ENCODE measurements around the gene DDR2.
"Not testable (repeated sequence)": the region's sequence is repeated elsewhere in the genome, so short reads cannot be mapped to it uniquely, and the experiment has no call there.

The DDR2 gene

GRCh38 chr1:162596514-162597170 lies 35.6 kb upstream of the DDR2 start:
- WGBS (ENCODE audit: insufficient coverage) = 100% methylated on average over 1 of the region's 2 CpGs
- no peaks in the 10 kb centered on the region for H3K4me1 ChIP-seq (ENCODE audit: control extremely low read depth in 1 of 4, control insufficient read depth in 4 of 4, insufficient read depth in 4 of 4, low read length in 3 of 4)
- DNase-seq = no peak
- no peaks in the 10 kb centered on the region for H3K9me3 ChIP-seq (ENCODE audit: control extremely low read depth in 1 of 5, control insufficient read depth in 4 of 5, insufficient read depth in 2 of 5, low read depth in 1 of 5, low read length in 4 of 5)
- peaks cover 6 to 34% (median 24%) of the 10 kb centered on the region in 4 experiments for H3K36me3 ChIP-seq (ENCODE audit: control insufficient read depth in 4 of 4, insufficient read depth in 4 of 4, low read length in 3 of 4)
- no peak overlapping the region for H3K27ac ChIP-seq (ENCODE audit: insufficient read depth in 1 of 2, low read depth in 1 of 2, low read length in 2 of 2, poor library complexity in 1 of 2, severe bottlenecking in 2 of 2)
- H3K4me3 ChIP-seq (ENCODE audit: control insufficient read depth in 1 of 7, extremely low read depth in 1 of 7, insufficient read depth in 4 of 7, low read depth in 2 of 7, low read length in 6 of 7) = no peak overlapping the region
- CTCF ChIA-PET = interaction anchor here (1.6 kb wide), 1 partner anchor 19 kb away, joined by 4 read pairs; no protein-coding TSS in a partner anchor
- POLR2A ChIA-PET = interaction anchor here (0.6 kb wide), 2 partner anchors 19 to 22 kb away, joined by 3 read pairs; no protein-coding TSS in a partner anchor
- H3K27me3 ChIP-seq (replicated peaks in 2 of 5; ENCODE audit: control insufficient read depth in 4 of 5, insufficient read depth in 5 of 5, low read length in 4 of 5) = no peaks in the 10 kb centered on the region

GRCh38 chr1:162599451-162599850 lies 32.8 kb upstream of the DDR2 start:
- peaks cover 2 to 29% (median 15%) of the 10 kb centered on the region in 4 experiments for H3K36me3 ChIP-seq (ENCODE audit: control insufficient read depth in 4 of 4, insufficient read depth in 4 of 4, low read length in 3 of 4)
- DNase-seq = no peak
- no peak overlapping the region for H3K27ac ChIP-seq (ENCODE audit: insufficient read depth in 1 of 2, low read depth in 1 of 2, low read length in 2 of 2, poor library complexity in 1 of 2, severe bottlenecking in 2 of 2)
- 100% methylated on average over 1 of the region's 1 CpG for WGBS (ENCODE audit: insufficient coverage)
- H3K9me3 ChIP-seq (ENCODE audit: control extremely low read depth in 1 of 5, control insufficient read depth in 4 of 5, insufficient read depth in 2 of 5, low read depth in 1 of 5, low read length in 4 of 5) = no peaks in the 10 kb centered on the region
- no peaks in the 10 kb centered on the region for H3K4me1 ChIP-seq (ENCODE audit: control extremely low read depth in 1 of 4, control insufficient read depth in 4 of 4, insufficient read depth in 4 of 4, low read length in 3 of 4)
- ChIA-PET POLR2A (no interaction called here), CTCF (interaction anchor here (1.8 kb wide), 1 partner anchor 14 kb away, joined by 6 read pairs; no protein-coding TSS in a partner anchor)
- H3K27me3 ChIP-seq (replicated peaks in 2 of 5; ENCODE audit: control insufficient read depth in 4 of 5, insufficient read depth in 5 of 5, low read length in 4 of 5) = no peaks in the 10 kb centered on the region
- no peak overlapping the region for H3K4me3 ChIP-seq (ENCODE audit: control insufficient read depth in 1 of 7, extremely low read depth in 1 of 7, insufficient read depth in 4 of 7, low read depth in 2 of 7, low read length in 6 of 7)

- WGBS (ENCODE audit: insufficient coverage) = 100% methylated on average over 1 of the region's 2 CpGs
- peaks cover 0 to 26% (median 12%) of the 10 kb centered on the region in 4 experiments for H3K36me3 ChIP-seq (ENCODE audit: control insufficient read depth in 4 of 4, insufficient read depth in 4 of 4, low read length in 3 of 4)
- CTCF ChIA-PET = interaction anchor here (2.8 kb wide), 1 partner anchor 11 kb away, joined by 6 read pairs; no protein-coding TSS in a partner anchor
- DNase-seq; H3K27me3 ChIP-seq (replicated peaks in 2 of 5; ENCODE audit: control insufficient read depth in 4 of 5, insufficient read depth in 5 of 5, low read length in 4 of 5); H3K27ac ChIP-seq (ENCODE audit: insufficient read depth in 1 of 2, low read depth in 1 of 2, low read length in 2 of 2, poor library complexity in 1 of 2, severe bottlenecking in 2 of 2); H3K9me3 ChIP-seq (ENCODE audit: control extremely low read depth in 1 of 5, control insufficient read depth in 4 of 5, insufficient read depth in 2 of 5, low read depth in 1 of 5, low read length in 4 of 5); H3K4me3 ChIP-seq (ENCODE audit: control insufficient read depth in 1 of 7, extremely low read depth in 1 of 7, insufficient read depth in 4 of 7, low read depth in 2 of 7, low read length in 6 of 7); H3K4me1 ChIP-seq (ENCODE audit: control extremely low read depth in 1 of 4, control insufficient read depth in 4 of 4, insufficient read depth in 4 of 4, low read length in 3 of 4); POLR2A ChIA-PET: not testable (repeated sequence)
Measured at GRCh38 chr1:162603117-162603516, 29.1 kb upstream of the DDR2 start.

- H3K4me3 ChIP-seq (ENCODE audit: control insufficient read depth in 1 of 7, extremely low read depth in 1 of 7, insufficient read depth in 4 of 7, low read depth in 2 of 7, low read length in 6 of 7) = no peak overlapping the region
- 100% methylated on average over 3 of the region's 3 CpGs for WGBS (ENCODE audit: insufficient coverage)
- ChIA-PET CTCF (interaction anchor here (0.6 to 2.8 kb wide), 2 partner anchors 8 to 13 kb away, joined by 3 to 6 read pairs; no protein-coding TSS in a partner anchor), POLR2A (no interaction called here)
- H3K36me3 ChIP-seq (ENCODE audit: control insufficient read depth in 4 of 4, insufficient read depth in 4 of 4, low read length in 3 of 4) = peaks cover 0 to 17% (median 3%) of the 10 kb centered on the region in 4 experiments
- H3K4me1 ChIP-seq (ENCODE audit: control extremely low read depth in 1 of 4, control insufficient read depth in 4 of 4, insufficient read depth in 4 of 4, low read length in 3 of 4) = no peaks in the 10 kb centered on the region
- H3K27ac ChIP-seq (ENCODE audit: insufficient read depth in 1 of 2, low read depth in 1 of 2, low read length in 2 of 2, poor library complexity in 1 of 2, severe bottlenecking in 2 of 2) = no peak overlapping the region
- no peaks in the 10 kb centered on the region for H3K27me3 ChIP-seq (replicated peaks in 2 of 5; ENCODE audit: control insufficient read depth in 4 of 5, insufficient read depth in 5 of 5, low read length in 4 of 5)
- no peak for DNase-seq
- no peaks in the 10 kb centered on the region for H3K9me3 ChIP-seq (ENCODE audit: control extremely low read depth in 1 of 5, control insufficient read depth in 4 of 5, insufficient read depth in 2 of 5, low read depth in 1 of 5, low read length in 4 of 5)
Measured at GRCh38 chr1:162605225-162605927, 26.9 kb upstream of the DDR2 start.

- no peak overlapping the region for H3K27ac ChIP-seq (ENCODE audit: insufficient read depth in 1 of 2, low read depth in 1 of 2, low read length in 2 of 2, poor library complexity in 1 of 2, severe bottlenecking in 2 of 2)
- POLR2A ChIA-PET = no interaction called here
- CTCF ChIA-PET = no interaction called here
- no peak overlapping the region for H3K4me3 ChIP-seq (ENCODE audit: control insufficient read depth in 1 of 7, extremely low read depth in 1 of 7, insufficient read depth in 4 of 7, low read depth in 2 of 7, low read length in 6 of 7)
- no peaks in the 10 kb centered on the region for H3K9me3 ChIP-seq (ENCODE audit: control extremely low read depth in 1 of 5, control insufficient read depth in 4 of 5, insufficient read depth in 2 of 5, low read depth in 1 of 5, low read length in 4 of 5)
- H3K27me3 ChIP-seq (replicated peaks in 2 of 5; ENCODE audit: control insufficient read depth in 4 of 5, insufficient read depth in 5 of 5, low read length in 4 of 5) = no peaks in the 10 kb centered on the region
- no peak for DNase-seq
- 100% methylated on average over 2 of the region's 2 CpGs for WGBS (ENCODE audit: insufficient coverage)
- H3K4me1 ChIP-seq (ENCODE audit: control extremely low read depth in 1 of 4, control insufficient read depth in 4 of 4, insufficient read depth in 4 of 4, low read length in 3 of 4) = peaks cover 0 to 9% (median 3%) of the 10 kb centered on the region in 4 experiments
- H3K36me3 ChIP-seq (ENCODE audit: control insufficient read depth in 4 of 4, insufficient read depth in 4 of 4, low read length in 3 of 4) = no peaks in the 10 kb centered on the region
Measured at GRCh38 chr1:162609306-162609705, 23.0 kb upstream of the DDR2 start.

GRCh38 chr1:162612606-162613400 lies 19.5 kb upstream of the DDR2 start:
- POLR2A ChIA-PET = no interaction called here
- 70% methylated on average over 6 of the region's 8 CpGs for WGBS (ENCODE audit: insufficient coverage)
- peaks cover 0 to 13% (median 5%) of the 10 kb centered on the region in 5 experiments for H3K9me3 ChIP-seq (ENCODE audit: control extremely low read depth in 1 of 5, control insufficient read depth in 4 of 5, insufficient read depth in 2 of 5, low read depth in 1 of 5, low read length in 4 of 5)
- no peak overlapping the region for H3K27ac ChIP-seq (ENCODE audit: insufficient read depth in 1 of 2, low read depth in 1 of 2, low read length in 2 of 2, poor library complexity in 1 of 2, severe bottlenecking in 2 of 2)
- H3K4me3 ChIP-seq (ENCODE audit: control insufficient read depth in 1 of 7, extremely low read depth in 1 of 7, insufficient read depth in 4 of 7, low read depth in 2 of 7, low read length in 6 of 7) = peak overlapping the region in 1 of 7 experiments; percentile 1
- CTCF ChIA-PET = interaction anchor here (0.9 to 2.3 kb wide), 5 partner anchors 8 to 67 kb away, joined by 3 to 9 read pairs (median 6); no protein-coding TSS in a partner anchor
- DNase-seq = peak in 2 of 3 donors; percentile 17 to 30
- peaks cover 0 to 9% (median 3%) of the 10 kb centered on the region in 4 experiments for H3K4me1 ChIP-seq (ENCODE audit: control extremely low read depth in 1 of 4, control insufficient read depth in 4 of 4, insufficient read depth in 4 of 4, low read length in 3 of 4)
- no peaks in the 10 kb centered on the region for H3K27me3 ChIP-seq (replicated peaks in 2 of 5; ENCODE audit: control insufficient read depth in 4 of 5, insufficient read depth in 5 of 5, low read length in 4 of 5)
- H3K36me3 ChIP-seq (ENCODE audit: control insufficient read depth in 4 of 4, insufficient read depth in 4 of 4, low read length in 3 of 4) = no peaks in the 10 kb centered on the region

Measured in common myeloid progenitor, CD34-positive (primary cell).